ENCODE results near the gene PDCL2.

GRCh38 chr4:55530167-55530566, 61.9 kb downstream of the PDCL2 start:
- TF ChIP-seq CTCF (IDR thresholded peaks at IDR 0.05; ENCODE audit: insufficient read depth, low read length, poor library complexity, severe bottlenecking) (no peak), EZH2phosphoT487 (conservative IDR thresholded peaks at IDR 0.05; ENCODE audit: low read length) (no peak)

Data from SU-DHL-6 (cell line).